NCI-H2196 (cell line): ENCODE measurements around the gene GPC5.
"Not testable (repeated sequence)": the region's sequence is repeated elsewhere in the genome, so short reads cannot be mapped to it uniquely, and the experiment has no call there.

Experiments
- DNase-seq: peaks from one replicate; lab custom pipeline; 2025; ENCODE audit not compliant: unreplicated experiment; lab: John Stamatoyannopoulos, UW

The GPC5 gene

DNA sequence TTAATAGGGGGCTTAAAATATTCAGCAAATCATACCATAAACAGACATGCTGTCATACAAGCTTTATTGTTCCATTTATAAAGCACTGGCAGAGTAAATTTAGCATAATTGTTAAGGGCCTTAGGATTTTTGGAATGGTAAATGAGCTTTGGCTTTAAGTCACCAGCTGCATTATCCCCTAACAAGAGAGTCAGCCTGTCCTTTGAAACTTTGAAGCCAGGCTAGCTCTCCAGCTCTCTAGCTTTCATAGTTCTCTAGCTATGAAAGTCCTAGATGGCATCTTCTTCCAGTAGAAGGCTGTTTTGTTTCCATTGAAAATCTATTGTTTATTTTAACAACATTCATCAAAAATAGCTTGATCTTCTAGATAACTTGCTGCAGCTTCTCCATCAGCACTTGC is 1407.3 kb downstream of the GPC5 start:
- DNase-seq = no peak

DNA sequence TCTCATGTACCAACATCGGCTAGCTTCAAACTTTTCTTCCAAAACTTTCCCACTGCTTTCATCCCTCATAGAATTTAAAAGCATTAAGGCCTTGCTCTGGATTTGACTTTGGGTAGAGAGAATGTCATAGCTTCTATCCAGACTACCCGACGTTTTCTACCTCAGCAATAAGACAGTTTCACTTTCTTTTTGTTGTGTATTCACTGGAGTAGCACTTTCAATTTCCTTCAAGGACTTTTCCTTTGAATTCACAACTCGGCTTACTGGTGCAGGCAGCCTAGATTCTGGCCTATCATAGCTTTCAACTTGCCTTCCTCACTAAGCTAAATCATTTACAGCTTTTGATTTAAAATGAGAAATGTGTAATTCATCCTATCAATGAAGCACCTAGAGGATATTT is 1407.8 kb downstream of the GPC5 start:
- peak; percentile 0 for DNase-seq

DNA sequence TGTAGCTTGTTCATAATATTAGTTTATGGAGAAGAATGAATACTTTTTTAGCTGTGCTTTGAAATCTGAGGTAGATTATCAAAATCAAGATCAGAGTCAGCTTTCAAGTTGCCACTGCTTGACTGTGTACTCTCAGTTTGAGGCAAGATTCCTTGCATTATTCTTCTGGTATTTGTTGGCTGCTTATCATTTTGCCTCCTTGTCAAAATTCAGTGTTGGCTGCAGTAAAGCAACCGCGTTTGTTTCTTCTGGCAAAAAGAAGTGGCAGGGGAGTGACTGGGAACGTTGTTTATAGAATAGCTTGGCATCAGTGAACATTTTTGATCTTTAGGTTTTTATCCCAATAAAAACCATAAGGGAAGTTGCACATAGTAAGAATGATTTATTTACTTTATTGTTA is 1408.9 kb downstream of the GPC5 start:
- DNase-seq = no peak

- no peak for DNase-seq
These were observed 1409.5 kb downstream of the GPC5 start for GRCh38 chr13:92807966-92808365.

DNA sequence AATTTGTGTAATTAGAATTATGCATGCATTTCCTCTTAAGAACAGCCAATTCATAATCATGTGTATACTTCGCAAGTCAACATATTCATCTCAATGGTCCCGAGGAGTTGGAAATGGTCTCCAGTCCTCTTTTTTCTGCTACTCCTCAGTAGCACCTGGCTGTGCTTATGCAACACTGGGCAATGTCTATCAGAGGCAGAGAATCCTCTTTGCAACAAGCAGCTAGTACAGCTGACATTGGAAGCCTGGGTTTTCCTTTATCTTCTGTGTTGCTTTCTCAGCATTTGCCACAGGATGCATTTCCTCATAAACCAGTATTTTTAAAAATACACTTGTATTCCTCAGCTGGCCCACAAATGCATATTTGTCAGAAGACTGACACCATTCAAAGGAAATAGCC is 1422.9 kb downstream of the GPC5 start:
- no peak for DNase-seq

GRCh38 chr13:92823059-92823458 is 1424.6 kb downstream of the GPC5 start:
- peak; percentile 5 for DNase-seq

DNA sequence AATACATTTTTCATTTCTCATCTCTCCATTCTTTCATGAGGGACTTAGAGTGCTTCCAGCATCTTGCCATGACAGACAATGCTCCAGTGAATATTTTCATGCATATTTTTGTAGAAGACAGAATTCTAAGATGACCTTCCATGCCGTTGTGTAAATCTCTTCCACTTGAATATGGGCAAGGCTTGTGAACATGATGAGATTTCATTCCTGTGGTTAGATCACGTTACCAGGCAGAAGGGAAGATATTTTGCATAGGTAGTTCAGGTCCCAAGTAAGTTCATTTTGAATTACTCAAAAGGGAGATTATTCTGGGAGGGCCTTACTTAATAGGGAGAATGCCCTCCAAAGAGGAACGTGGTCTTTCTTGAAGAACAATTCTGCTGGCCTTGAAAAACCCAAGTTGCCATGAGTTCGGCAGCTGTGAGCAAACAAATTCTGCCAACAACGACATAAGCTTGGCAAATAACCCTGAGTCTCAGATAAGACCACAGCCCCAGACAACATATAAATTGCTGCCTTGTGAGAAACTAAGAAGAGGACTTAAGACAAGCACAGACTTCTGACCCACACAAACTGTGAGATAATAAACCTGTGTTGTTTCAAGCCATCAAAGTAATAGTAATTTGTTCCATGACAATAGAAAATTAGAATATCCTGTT is 1427.6 kb downstream of the GPC5 start:
- DNase-seq = no peak

DNA sequence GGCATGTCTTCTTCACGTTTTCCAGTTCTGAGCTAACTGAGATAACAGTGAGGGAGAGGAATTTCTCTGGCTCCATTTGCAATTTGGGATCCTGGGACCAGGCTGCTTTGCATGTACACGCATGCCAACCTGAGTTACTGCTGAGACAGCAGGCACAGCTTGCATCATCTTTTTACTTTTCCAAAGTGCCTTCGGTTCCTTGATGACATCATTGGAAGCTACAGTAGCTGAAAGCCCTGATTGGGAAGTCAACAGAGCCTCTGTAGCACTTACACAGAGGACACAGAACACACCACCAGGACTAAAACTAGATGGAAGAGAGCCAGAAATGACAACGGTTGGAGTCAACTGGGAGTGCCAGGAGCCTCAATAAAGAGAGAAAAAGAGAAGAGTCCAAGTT is 1429.1 kb downstream of the GPC5 start:
- DNase-seq = no peak

- DNase-seq = no peak
These were observed 1431.5 kb downstream of the GPC5 start for GRCh38 chr13:92829930-92830329.

- no peak for DNase-seq
These were observed 1432.4 kb downstream of the GPC5 start for GRCh38 chr13:92830821-92831220.

DNA sequence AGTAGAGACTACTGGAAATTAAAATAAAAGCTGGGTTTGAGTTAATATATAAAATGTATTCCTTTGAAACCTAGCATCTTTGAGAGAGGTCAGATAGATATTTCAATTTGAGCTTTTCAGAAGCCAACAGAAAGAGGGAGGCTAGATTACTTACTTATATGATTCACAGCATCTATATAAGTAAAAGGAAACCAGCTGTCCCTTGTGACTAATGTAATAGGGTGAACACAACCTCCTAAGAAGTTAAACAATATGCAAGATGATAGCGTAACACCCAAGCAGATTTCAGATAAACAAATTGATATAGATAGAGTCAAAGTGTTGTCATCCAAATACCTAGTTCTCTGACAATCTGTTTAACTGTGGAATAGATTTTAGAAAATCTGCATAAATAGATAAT is 1434.7 kb downstream of the GPC5 start:
- DNase-seq = no peak

GRCh38 chr13:92836171-92836570 is 1437.8 kb downstream of the GPC5 start:
- no peak for DNase-seq

DNA sequence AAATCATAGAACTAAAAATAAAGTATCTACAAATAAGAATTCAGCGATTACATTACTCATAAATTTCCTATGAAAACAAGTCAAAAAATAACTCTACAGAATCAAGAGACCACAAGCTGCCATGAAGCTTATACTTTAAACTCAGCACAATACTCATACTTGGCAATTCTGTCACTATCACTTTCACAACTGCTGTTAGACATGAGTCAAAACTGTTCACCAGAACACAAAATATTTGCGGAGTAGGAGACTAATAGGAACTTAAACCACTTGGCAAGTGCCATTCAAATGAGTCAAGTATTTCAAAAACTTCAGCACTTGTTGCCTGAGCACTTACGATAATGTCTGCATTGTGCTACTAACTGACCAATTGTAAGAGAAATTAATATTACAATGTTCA is 1440.4 kb downstream of the GPC5 start:
- no peak for DNase-seq

GRCh38 chr13:92842145-92842544 is 1443.7 kb downstream of the GPC5 start:
- no peak for DNase-seq

GRCh38 chr13:92843549-92843948 is 1445.1 kb downstream of the GPC5 start:
- DNase-seq = peak; percentile 18

GRCh38 chr13:92849381-92849780 is 1451.0 kb downstream of the GPC5 start:
- no peak for DNase-seq

GRCh38 chr13:92864584-92865284 is 1466.3 kb downstream of the GPC5 start:
- DNase-seq = no peak

DNA sequence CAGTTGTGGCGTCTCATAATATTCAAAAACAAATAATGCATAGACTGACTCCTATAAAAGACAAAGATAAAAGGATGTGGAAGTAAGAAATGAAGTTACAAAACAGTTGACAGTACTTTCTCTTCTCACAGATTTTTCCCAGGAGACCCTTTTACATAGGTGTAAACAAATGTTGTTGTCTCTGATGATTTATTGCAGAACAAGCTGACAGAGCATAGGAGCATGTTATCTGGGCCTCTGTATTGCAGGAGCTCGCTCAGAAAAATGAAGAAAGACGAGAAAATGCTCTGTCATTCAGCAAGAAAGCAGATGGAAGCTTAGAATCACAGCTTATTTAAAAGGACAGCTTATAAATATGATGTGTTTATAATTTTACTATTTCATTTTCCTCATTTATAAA is 1474.6 kb downstream of the GPC5 start:
- DNase-seq = no peak

DNA sequence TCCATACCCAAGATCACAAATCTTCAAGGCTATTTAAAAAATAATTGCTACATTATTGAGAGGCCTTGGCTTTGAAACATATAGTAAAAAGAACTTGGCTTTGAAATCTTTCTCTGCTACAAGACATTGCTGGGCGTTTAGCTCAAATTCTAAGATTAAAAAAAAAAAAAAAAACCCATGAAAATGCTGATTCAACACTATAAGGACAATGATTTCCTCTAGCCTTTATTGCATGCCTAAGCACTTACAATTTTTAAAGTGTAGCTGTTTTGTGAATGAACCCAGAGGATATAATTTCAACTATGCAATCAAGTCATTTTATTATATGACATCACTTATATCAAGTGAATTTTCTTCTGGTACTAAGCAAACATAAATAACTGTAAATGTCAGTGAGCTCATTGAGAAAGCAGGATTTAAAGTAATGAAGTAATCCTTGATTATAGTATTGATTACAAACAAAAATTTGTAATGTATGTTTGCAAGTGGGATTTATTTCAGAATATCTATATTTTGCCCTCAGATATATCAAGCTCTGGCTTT is 1488.2 kb downstream of the GPC5 start:
- DNase-seq = no peak

DNA sequence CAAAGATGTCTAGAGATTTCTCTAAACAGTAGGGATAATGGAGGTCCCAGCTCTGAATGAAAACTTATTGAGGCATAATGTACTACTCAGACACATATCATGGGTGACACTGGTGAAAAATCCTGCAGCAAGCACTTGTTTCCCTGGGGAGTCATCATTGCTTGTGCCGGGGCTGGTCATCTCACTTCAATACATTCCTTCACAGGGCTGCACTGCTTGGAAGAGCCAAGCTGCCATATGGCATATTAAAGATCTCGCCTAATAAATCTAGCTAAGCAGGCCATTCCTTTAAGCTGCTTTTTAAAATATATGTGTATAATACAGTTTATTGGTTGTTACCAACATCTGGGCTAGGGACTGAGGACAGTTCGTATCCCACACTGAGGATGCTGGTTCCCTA is 1496.0 kb downstream of the GPC5 start:
- no peak for DNase-seq

DNA sequence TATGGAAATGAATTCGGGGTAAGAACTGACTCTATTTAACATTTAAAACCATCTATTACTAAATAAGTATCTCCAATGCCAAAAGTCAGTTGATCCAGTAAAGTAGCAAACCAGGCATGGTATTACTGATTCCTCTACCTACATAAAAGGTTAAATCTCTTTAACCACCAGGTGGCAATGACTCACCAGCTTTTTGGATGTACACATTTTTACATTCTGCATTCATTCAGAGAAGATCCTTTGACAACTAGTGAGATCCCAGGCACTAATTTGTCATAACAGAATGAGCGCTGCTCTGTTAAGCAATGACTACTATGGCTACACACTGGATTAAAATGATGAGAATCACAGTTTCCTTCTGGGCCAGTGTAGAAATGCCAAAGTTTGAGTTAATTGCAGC is 1498.4 kb downstream of the GPC5 start:
- DNase-seq = no peak

DNA sequence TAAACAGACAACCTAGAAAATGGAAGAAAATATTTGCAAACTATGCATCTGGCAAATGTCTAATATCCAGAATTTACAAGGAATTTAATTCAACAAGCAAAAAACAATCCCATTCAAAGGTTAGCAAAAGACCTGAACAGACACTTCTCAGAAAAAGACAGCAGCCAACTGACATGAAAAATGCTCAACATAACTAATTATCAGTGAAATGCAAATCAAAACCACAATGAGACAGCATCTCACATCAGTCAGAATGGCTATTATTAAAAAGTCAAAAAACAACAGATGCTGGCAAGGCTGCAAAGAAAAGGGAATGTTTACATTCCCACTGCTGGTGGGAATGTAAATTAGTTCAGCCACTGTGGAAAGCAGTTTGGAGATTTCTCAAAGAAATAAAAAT is 1500.5 kb downstream of the GPC5 start:
- DNase-seq = not testable (repeated sequence)

- no peak for DNase-seq
These were observed 1502.0 kb downstream of the GPC5 start for GRCh38 chr13:92900446-92900845.
